NT2/D1 (cell line): Measurements from ENCODE around the gene FKBP15.
"Not testable (repeated sequence)": the region's sequence is repeated elsewhere in the genome, so short reads cannot be mapped to it uniquely, and the experiment has no call there.

Experiments used
- DNase-seq: peaks from one replicate; pipeline ENCODE4 v3.0.0-alpha.2; 2011; ENCODE audit warnings: low read depth, low spot score
- H3K27me3 ChIP-seq: 2 replicates; pipeline ENCODE4 v1.6.0; 2011; ENCODE audit warnings: mild to moderate bottlenecking; ENCODE audit not compliant: insufficient read length, insufficient read depth
- H3K36me3 ChIP-seq: 2 replicates; pipeline ENCODE4 v1.6.1; 2011; ENCODE audit warnings: mild to moderate bottlenecking, low read length, mixed read lengths; ENCODE audit not compliant: insufficient read depth, insufficient read length
- H3K4me1 ChIP-seq: 2 replicates; pipeline ENCODE4 v1.5.1; 2011; ENCODE audit not compliant: insufficient read depth, insufficient read length
- H3K4me3 ChIP-seq: 2 replicates; pipeline ENCODE4 v1.5.1; 2011; ENCODE audit warnings: low read depth; ENCODE audit not compliant: insufficient read length
- H3K9ac ChIP-seq: 2 replicates; pipeline ENCODE4 v1.6.0; 2011; ENCODE audit warnings: low read depth; ENCODE audit not compliant: insufficient read length
- H3K9me3 ChIP-seq: 2 replicates; pipeline ENCODE4 v1.5.1; 2011; ENCODE audit warnings: mild to moderate bottlenecking, low read length; ENCODE audit not compliant: insufficient read depth
- SUZ12 ChIP-seq: IDR thresholded peaks from 2 replicates; pipeline ENCODE4 v1.6.1; 2011; ENCODE audit not compliant: insufficient read length, insufficient read depth; ENCODE audit errors: extremely low read depth
- YY1 ChIP-seq: IDR thresholded peaks from 2 replicates; pipeline ENCODE4 v1.6.1; 2011; ENCODE audit not compliant: insufficient read length, insufficient read depth
- ZNF274 ChIP-seq: IDR thresholded peaks from 2 replicates; pipeline ENCODE4 v1.6.1; 2011; ENCODE audit warnings: mild to moderate bottlenecking, low read depth, low read length

FKBP15 gene

DNA sequence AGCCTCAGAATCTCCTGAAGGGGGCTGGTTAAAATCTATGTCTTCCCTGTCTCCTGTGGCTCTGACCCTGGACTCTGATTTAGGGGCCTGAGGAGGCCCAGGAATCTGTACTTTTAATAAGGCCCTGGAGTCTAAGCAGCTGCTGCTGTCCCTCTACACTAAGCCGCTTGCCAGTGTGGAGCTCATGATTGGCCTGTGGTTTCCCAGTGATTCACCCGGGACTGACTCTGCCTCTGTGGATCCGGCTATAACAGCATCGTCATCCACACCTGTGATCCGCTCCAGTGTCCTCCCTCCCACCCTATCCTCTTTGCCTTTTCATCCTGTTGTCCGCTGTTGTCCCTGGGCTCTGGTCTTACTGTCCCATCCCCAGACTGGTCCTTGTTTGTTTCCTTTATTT lies 66.6 kb downstream of the FKBP15 start:
- TF ChIP-seq ZNF274 (no peak), YY1 (no peak), SUZ12 (no peak)
- Histone ChIP-seq H3K36me3 (peaks cover 13% of the 10 kb centered on the region), H3K9ac (no peak overlapping the region), H3K27me3 (peaks cover 21% of the 10 kb centered on the region), H3K4me3 (no peak overlapping the region), H3K4me1 (peaks cover 2% of the 10 kb centered on the region), H3K9me3 (no peaks in the 10 kb centered on the region)
- DNase-seq, result no peak

DNA sequence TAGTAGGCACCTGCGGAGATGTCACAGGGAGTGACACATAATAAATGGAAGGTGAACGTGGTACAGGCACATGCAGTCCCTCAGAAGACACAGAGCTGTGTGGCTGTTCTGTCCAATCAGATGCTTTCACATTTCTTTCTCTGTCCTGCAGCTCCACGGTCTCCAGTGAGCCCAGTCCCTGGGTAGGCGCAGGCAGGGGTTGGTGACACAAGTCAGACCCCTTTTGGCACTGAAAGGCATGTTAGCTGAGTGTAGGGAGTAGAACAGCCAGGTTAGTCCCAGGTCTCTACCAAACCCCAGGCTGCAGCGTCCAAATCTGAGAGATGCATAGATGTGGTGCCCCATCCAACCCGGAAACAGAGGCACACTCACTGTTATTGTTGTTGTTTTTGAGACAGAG lies 67.5 kb downstream of the FKBP15 start:
- no peak for DNase-seq
- Histone ChIP-seq H3K4me1 (peaks cover 2% of the 10 kb centered on the region), H3K9me3 (no peaks in the 10 kb centered on the region), H3K36me3 (peaks cover 6% of the 10 kb centered on the region), H3K4me3 (no peak overlapping the region), H3K9ac (no peak overlapping the region), H3K27me3 (peaks cover 21% of the 10 kb centered on the region)
- TF ChIP-seq ZNF274 (no peak), SUZ12 (no peak), YY1 (no peak)

DNA sequence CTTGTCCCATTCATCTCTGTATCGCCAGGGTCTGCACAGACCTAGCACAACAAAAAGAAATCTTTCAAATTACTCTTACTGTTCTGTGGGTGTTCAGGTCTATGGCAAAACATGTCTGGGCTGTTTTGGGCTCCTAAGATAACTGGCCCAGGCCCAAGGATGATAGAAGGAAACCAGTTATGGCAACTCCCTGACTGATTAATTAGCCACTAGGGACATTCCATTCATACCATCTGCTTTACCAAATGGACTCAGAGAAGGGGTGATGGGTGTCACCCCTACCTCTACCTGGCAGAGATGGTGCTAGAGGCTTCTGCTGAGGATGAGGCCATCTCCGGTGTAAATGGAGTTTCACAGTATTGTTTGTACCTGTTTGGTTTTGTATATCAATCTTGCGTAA lies 68.4 kb downstream of the FKBP15 start:
- Histone ChIP-seq H3K4me3 (no peak overlapping the region), H3K27me3 (peaks cover 21% of the 10 kb centered on the region), H3K9me3 (no peaks in the 10 kb centered on the region), H3K36me3 (peaks cover under 1% of the 10 kb centered on the region), H3K4me1 (peaks cover 2% of the 10 kb centered on the region), H3K9ac (no peak overlapping the region)
- TF ChIP-seq YY1 (no peak), SUZ12 (no peak), ZNF274 (no peak)
- no peak for DNase-seq

DNA sequence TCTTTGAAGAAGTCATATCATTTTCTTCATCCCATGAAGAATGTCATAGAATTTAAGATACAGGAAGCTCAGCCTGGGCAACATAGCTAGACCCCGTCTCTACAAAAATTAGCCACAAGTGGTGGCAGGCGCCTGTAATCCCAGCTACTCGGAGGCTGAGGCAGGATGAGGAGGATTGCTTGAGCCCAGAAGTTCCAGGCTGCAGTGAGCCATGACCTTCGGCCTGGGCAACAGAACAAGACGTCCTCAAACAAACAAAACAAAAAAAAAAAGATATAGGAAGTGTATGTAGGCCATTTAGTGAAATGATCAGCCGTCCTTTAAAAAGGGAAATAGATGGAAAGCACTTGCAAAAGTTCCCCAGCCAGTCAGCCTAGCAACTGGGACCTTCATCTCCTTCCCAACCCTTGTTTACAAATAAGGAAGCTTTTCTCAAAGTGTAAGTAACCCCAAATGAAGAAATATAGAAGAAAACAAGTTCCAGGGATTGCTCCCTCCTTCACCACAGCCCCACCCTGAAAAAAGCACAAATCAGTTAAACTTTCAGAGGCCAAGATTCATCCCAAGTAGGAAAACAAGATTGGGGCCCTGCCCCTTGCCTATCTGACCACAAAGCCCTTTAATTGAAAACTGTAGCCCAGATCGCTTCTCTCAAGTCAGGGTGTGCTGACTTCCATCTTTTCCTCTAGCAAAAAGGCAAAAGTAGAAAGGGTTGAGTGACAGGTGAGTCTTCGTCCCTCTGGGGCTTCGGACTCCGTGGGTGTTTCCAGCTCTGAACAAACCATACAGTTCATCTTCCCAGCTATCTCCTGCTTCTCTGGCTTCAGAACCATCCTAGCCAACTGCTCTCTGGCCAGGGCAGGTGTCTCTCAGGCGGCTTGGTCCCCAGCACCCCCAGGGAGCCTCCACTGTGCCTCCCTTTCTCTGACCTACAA lies 69.1 kb downstream of the FKBP15 start:
- peaks cover 21% of the 10 kb centered on the region for H3K27me3 ChIP-seq
- peak overlapping the region; percentile 77 for H3K9ac ChIP-seq
- H3K4me1 ChIP-seq, result peaks cover 2% of the 10 kb centered on the region
- no peaks in the 10 kb centered on the region for H3K36me3 ChIP-seq
- no peak for DNase-seq
- H3K9me3 ChIP-seq, result no peaks in the 10 kb centered on the region
- TF ChIP-seq YY1, result no peak
- no peak for TF ChIP-seq SUZ12
- peak overlapping the region; percentile 71 for H3K4me3 ChIP-seq

DNA sequence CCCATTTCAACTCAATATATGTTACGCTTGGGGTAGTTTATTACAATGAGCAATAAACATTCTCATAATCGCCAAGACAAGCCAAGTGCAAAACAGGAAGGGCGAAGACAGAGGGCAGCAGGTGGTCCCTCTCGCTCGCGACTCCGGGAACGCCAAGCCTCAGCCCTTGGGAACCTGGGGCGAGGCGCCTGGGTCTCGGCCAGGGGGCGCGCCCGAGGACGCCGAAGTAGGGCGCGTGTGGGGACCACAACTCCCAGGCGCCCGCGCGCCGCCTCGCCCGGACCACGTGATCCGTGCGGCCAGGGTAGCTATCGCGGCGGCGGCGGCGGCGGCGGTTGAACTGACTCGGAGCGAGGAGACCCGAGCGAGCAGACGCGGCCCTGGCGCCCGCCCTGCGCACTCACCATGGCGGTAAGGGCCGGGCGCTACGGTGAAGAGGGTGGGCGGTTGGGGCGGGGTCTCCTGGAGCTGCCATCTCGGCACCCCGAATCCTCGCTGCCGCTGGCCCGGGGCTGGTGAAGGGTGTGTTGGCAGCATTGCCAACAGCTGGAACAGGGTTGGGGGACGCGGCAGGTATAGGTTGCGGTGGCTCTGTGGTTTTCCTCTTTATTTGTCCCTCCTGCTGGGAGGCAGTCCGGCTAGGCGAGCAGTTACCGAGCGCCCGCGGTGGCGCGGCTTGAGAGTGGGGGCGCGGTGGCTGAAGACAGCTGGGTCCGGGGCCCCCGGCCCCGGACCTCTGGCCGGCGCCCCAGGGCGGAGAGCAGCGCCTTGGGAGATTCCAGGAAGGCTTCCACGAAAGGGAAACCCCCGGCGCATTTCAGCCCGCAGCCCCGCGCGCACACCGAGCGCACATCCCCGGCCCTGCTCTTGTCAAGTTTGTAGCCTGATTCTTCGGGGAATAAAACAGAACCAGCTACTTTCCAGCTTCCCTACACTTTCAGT lies 70.1 kb downstream of the FKBP15 start, which contains the start of gene SLC31A2:
TSS of gene SLC31A2 (plus strand) at position 338 of the 942 bp plus-strand sequence. CDS start at position 406, 68 bp downstream.
- H3K9ac ChIP-seq, result peak within 1 kb of the TSS; percentile 77
- TF ChIP-seq ZNF274, result no peak
- no peak for TF ChIP-seq YY1
- no peak for TF ChIP-seq SUZ12
- peak; percentile 77 for DNase-seq
- no peaks in the 10 kb centered on the region for H3K36me3 ChIP-seq
- H3K9me3 ChIP-seq, result no peaks in the 10 kb centered on the region
- H3K27me3 ChIP-seq, result peaks cover 21% of the 10 kb centered on the region
- H3K4me1 ChIP-seq, result peaks cover 1% of the 10 kb centered on the region
- H3K4me3 ChIP-seq, result peak within 1 kb of the TSS; percentile 71

DNA sequence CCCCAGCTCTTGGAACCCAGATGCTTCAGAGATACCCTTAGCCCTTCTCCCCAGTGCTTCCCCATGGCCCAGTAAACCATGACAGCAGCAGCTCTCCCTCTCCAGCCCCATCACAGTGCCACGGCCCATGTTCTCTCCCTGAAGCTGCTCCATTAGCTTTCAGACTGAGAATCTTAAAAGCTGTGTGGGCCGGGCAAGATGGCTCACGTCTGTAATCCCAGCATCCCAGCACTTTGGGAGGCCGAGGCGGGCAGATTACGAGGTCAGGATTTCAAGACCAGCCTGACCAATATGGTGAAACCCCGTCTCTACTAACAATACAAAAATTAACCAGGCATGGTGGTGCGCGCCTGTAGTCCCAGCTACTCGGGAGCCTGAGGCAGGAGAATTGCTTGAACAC lies 71.5 kb downstream of the FKBP15 start:
- H3K9ac ChIP-seq, DNase-seq, H3K36me3 ChIP-seq, H3K9me3 ChIP-seq, H3K4me3 ChIP-seq, H3K4me1 ChIP-seq: not testable (repeated sequence)
- peaks cover 26% of the 10 kb centered on the region for H3K27me3 ChIP-seq
